CD4-positive, CD25-positive, alpha-beta regulatory T cell (primary cell): ENCODE results near the gene FAM13A. TPM values are rescaled to one million over a fixed set of nuclear protein-coding genes. Genes with fewer than 3 reads are reported as not detected.
A peak's percentile ranks its signal among the peaks of the same experiment; 100 is the strongest.
"Not testable (repeated sequence)": the region's sequence is repeated elsewhere in the genome, so short reads cannot be mapped to it uniquely, and the experiment has no call there.

Source experiments
- ATAC-seq, 2 donors: fragments of 150-1000 bp; cut with Tn5 transposase; one replicate each; pipeline ENCODE4 v1.10.0; 2021; ENCODE audit warnings: low read depth in 2 of 2, moderate number of reproducible peaks in 2 of 2, moderate library complexity in 1 of 2
- DNase-seq, 3 donors: peaks; one replicate each; pipeline versions ENCODE4 v3.0.0 to v3.0.0-alpha.2; 2012 to 2022; ENCODE audit warnings: mixed read lengths in 1 of 3
- H3K27ac ChIP-seq: one replicate; pipeline ENCODE4 v1.7.0; 2013; ENCODE audit warnings: mild to moderate bottlenecking, low read length; ENCODE audit not compliant: insufficient read depth, poor library complexity, severe bottlenecking
- H3K27me3 ChIP-seq: one replicate; pipeline ENCODE4 v1.7.0; 2013; ENCODE audit warnings: low read length; ENCODE audit not compliant: control insufficient read depth, insufficient read depth
- H3K36me3 ChIP-seq: one replicate; pipeline ENCODE4 v1.7.0; 2013; ENCODE audit warnings: mild to moderate bottlenecking, low read length, moderate library complexity; ENCODE audit not compliant: control insufficient read depth, insufficient read depth
- H3K4me1 ChIP-seq: 2 replicates; pipeline ENCODE4 v1.7.0; 2013; ENCODE audit warnings: mild to moderate bottlenecking, low read length; ENCODE audit not compliant: insufficient read depth, control insufficient read depth, poor library complexity, severe bottlenecking
- H3K4me3 ChIP-seq: one replicate; pipeline ENCODE4 v1.7.0; 2013; ENCODE audit warnings: low read depth, mild to moderate bottlenecking, low read length, moderate library complexity
- H3K9me3 ChIP-seq, 2 experiments: 1 replicate in 1 of 2; 2 replicates in 1 of 2; pipeline ENCODE4 v1.7.0; 2013; ENCODE audit warnings: low read length in 2 of 2, mild to moderate bottlenecking in 1 of 2, moderate library complexity in 1 of 2; ENCODE audit not compliant: control insufficient read depth in 2 of 2
- H3K27ac Mint-ChIP-seq, 3 donors: one replicate each; pipeline ENCODE4 v1.8.0; 2020 to 2022; ENCODE audit warnings: mild to moderate bottlenecking in 3 of 3, mixed read lengths in 3 of 3, moderate library complexity in 2 of 3
- H3K27me3 Mint-ChIP-seq: one replicate; pipeline ENCODE4 v1.8.0; 2022; ENCODE audit warnings: mild to moderate bottlenecking, mixed read lengths
- H3K36me3 Mint-ChIP-seq: one replicate; pipeline ENCODE4 v1.8.0; 2020; ENCODE audit warnings: mixed read lengths
- H3K4me1 Mint-ChIP-seq, 4 donors: one replicate each; pipeline ENCODE4 v1.8.0; 2020 to 2022; ENCODE audit warnings: mixed read lengths in 4 of 4, mild to moderate bottlenecking in 1 of 4
- H3K4me3 Mint-ChIP-seq, 4 donors: one replicate each; pipeline ENCODE4 v1.8.0; 2020 to 2022; ENCODE audit warnings: mild to moderate bottlenecking in 4 of 4, mixed read lengths in 4 of 4, moderate library complexity in 3 of 4
- H3K9me3 Mint-ChIP-seq, 7 donors: one replicate each; pipeline ENCODE4 v1.8.0; 2020 to 2022; ENCODE audit warnings: mixed read lengths in 7 of 7, mild to moderate bottlenecking in 3 of 7, moderate library complexity in 2 of 7
- polyA plus RNA-seq, 4 donors: library from polyadenylated mRNA; unstranded; fragments of 300-500 nt; fragmentation: Illumina TruSeq; gene quantifications; one replicate each; pipeline ENCODE4 v1.2.3, GENCODE V29; 2021
- total RNA-seq: library from RNA; stranded (reverse); gene quantifications from one replicate; pipeline ENCODE4 v1.2.3, GENCODE V29; 2022

The FAM13A gene
- total and polyA plus RNA-seq, 5 donors from 2014 or later: 7.8 to 38.4 (median 11.1) TPM

DNA sequence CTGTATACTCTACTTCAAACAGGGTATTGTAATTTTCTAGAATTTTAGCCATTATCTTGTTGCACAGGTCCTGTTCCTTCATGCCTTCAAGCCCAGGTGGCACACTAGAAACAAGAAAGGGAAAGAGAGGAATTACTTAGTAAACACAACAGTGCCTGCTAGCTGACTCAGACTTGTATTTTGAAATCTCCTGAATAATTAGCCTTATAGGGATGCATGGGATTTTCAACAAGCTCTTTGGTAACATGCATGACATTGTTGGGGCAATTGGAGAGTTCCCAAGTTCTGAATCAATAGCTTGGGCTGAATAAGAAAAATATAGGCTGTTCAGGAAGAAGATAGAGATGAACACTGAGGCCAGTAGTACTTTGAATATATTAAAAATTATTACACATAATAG lies 118.8 kb downstream of the FAM13A start:
- H3K4me3 ChIP-seq: no peak overlapping the region
- H3K4me1 ChIP-seq: peaks cover 29% of the 10 kb centered on the region
- no peaks in the 10 kb centered on the region for H3K27me3 ChIP-seq
- no peak for ATAC-seq
- H3K36me3 Mint-ChIP-seq: no peaks in the 10 kb centered on the region
- H3K27ac ChIP-seq: no peak overlapping the region
- H3K4me3 Mint-ChIP-seq: no peak overlapping the region
- peaks cover 18 to 54% (median 46%) of the 10 kb centered on the region in 4 donors for H3K4me1 Mint-ChIP-seq
- no peak overlapping the region for H3K27ac Mint-ChIP-seq
- no peaks in the 10 kb centered on the region for H3K27me3 Mint-ChIP-seq
- H3K36me3 ChIP-seq: no peaks in the 10 kb centered on the region
- no peak for DNase-seq
- H3K9me3 ChIP-seq: no peaks in the 10 kb centered on the region
- peaks cover 0 to 5% (median 0%) of the 10 kb centered on the region in 7 donors for H3K9me3 Mint-ChIP-seq

DNA sequence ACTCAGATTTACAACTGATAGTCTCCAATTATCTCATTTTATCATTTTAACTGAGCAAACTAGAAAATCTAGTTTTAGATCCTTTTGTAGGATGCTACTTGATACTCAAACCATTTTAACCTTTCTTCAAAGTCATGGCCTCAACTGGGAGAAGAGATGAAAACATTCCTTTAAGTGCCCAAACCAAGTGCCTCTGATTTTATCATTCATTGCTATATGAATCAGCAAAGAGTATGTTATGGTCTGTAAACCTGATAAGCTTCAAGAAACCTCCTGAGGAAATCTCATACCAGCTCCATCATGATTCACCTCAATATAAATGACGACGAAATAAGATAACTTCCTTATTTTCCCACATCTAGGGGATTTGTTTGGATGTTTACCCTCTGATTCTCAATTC lies 119.9 kb downstream of the FAM13A start:
- peaks cover 0 to 5% (median 0%) of the 10 kb centered on the region in 7 donors for H3K9me3 Mint-ChIP-seq
- DNase-seq (no peak), ATAC-seq (no peak)
- no peaks in the 10 kb centered on the region for H3K36me3 ChIP-seq
- no peaks in the 10 kb centered on the region for H3K36me3 Mint-ChIP-seq
- peaks cover 29% of the 10 kb centered on the region for H3K4me1 ChIP-seq
- H3K27me3 Mint-ChIP-seq: no peaks in the 10 kb centered on the region
- no peaks in the 10 kb centered on the region for H3K9me3 ChIP-seq
- H3K27ac Mint-ChIP-seq: no peak overlapping the region
- H3K4me3 Mint-ChIP-seq: no peak overlapping the region
- no peak overlapping the region for H3K27ac ChIP-seq
- no peak overlapping the region for H3K4me3 ChIP-seq
- H3K27me3 ChIP-seq: no peaks in the 10 kb centered on the region
- peaks cover 14 to 60% (median 47%) of the 10 kb centered on the region in 4 donors for H3K4me1 Mint-ChIP-seq

DNA sequence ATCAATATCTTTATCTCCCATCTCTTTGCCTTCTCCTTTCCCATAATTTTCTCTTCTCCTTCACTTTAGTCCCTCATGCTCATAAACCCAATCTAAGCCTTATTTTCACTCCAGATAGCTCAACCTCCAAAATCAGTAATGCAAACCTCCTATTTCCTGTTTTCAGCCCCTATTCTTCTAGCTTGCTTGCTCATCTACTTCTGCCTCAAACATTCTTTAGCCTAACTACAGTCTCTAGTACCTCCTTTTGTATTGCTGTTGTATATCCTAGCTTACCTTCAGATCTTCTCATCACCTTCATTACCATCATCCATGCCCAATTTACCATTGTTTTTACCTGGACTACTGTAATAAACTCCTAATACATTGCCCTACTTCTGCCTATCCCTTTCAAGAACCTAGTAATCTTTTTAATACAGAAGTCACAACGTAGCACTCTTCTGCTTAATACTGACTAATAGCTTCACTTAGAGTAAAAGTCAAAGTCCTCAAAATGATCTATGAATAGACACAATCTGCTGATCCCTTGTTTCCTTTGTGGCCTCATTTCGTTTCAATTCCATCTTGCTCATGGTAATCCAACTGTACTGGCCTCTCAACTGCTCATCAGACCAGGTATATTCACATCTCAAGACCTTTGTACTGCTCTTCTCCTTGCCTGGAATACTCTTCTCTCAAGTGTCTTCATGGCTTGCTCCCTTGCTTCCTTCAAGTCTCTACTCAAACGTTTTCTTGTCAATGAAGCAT lies 123.4 kb downstream of the FAM13A start:
- Histone ChIP-seq H3K9me3 (peaks cover 0 to 2% of the 10 kb centered on the region in 2 experiments), H3K4me1 (peaks cover 16% of the 10 kb centered on the region), H3K27me3 (no peaks in the 10 kb centered on the region), H3K27ac (no peak overlapping the region), H3K4me3 (peak overlapping the region; percentile 17), H3K36me3 (no peaks in the 10 kb centered on the region)
- H3K4me3 Mint-ChIP-seq: peak overlapping the region in 3 of 4 donors; percentile 4 to 58 (median 6)
- no peaks in the 10 kb centered on the region for H3K27me3 Mint-ChIP-seq
- peak overlapping the region; percentile 3 to 89 (median 48) for H3K27ac Mint-ChIP-seq
- DNase-seq (peak in 1 of 3 donors; percentile 67), ATAC-seq (peak; percentile 62 to 71)
- H3K36me3 Mint-ChIP-seq: peaks cover 4% of the 10 kb centered on the region
- peaks cover 0 to 17% (median 0%) of the 10 kb centered on the region in 7 donors for H3K9me3 Mint-ChIP-seq
- H3K4me1 Mint-ChIP-seq: peaks cover 17 to 52% (median 37%) of the 10 kb centered on the region in 4 donors

DNA sequence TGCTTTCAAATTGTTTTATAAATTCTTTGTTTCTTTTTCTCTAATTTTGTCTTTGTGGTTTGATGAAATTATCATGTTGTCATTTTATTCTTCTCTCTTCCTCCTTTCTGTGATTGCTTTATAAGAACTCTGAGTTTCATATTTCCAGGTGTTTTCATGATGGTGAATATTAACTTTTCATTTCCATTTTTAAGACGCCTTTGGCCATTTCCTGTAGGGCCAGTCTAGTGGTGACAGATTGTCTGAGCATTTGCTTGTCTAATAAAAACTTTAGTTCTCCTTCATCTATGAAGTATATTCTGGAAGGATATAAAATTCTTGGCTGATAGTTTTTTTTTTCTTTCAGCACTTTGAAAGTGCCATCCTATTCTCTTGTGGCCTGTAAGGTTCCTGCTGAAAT lies 128.1 kb downstream of the FAM13A start:
- Histone ChIP-seq H3K4me3 (peak overlapping the region; percentile 23), H3K9me3 (peaks cover 0 to 2% of the 10 kb centered on the region in 2 experiments), H3K27me3 (no peaks in the 10 kb centered on the region), H3K4me1 (peaks cover 22% of the 10 kb centered on the region), H3K27ac (no peak overlapping the region), H3K36me3 (no peaks in the 10 kb centered on the region)
- peaks cover 0 to 17% (median 1%) of the 10 kb centered on the region in 7 donors for H3K9me3 Mint-ChIP-seq
- H3K27me3 Mint-ChIP-seq: no peaks in the 10 kb centered on the region
- H3K36me3 Mint-ChIP-seq: peaks cover 4% of the 10 kb centered on the region
- ATAC-seq (no peak), DNase-seq (no peak)
- peaks cover 28 to 60% (median 51%) of the 10 kb centered on the region in 4 donors for H3K4me1 Mint-ChIP-seq
- H3K4me3 Mint-ChIP-seq: peak overlapping the region in 3 of 4 donors; percentile 8 to 46 (median 21)
- no peak overlapping the region for H3K27ac Mint-ChIP-seq

DNA sequence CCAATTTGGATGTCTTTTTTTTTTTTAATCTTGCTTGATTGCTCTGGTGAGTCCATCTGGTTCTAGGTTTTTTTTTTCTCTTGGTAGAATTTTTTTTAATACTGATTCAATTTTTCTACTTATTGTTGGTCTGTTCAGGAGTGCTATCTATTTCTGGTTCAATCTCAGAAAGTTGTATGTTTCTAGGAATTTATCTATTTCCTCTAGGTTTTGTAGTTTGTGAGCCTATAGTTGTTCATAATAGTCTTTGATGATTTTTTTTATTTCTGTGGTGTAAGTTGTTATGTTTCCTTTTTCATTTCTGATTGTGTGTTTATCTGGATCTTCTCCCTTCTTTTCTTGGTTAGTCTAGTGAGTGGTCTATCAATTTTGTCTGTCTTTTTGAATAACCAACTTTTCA lies 129.6 kb downstream of the FAM13A start:
- Histone ChIP-seq H3K4me3 (no peak overlapping the region), H3K27ac (no peak overlapping the region), H3K9me3 (peaks cover 0 to 2% of the 10 kb centered on the region in 2 experiments), H3K36me3 (no peaks in the 10 kb centered on the region), H3K27me3 (no peaks in the 10 kb centered on the region), H3K4me1 (peaks cover 16% of the 10 kb centered on the region)
- ATAC-seq: no peak
- DNase-seq: peak in 1 of 3 donors; percentile 60
- Mint-ChIP-seq H3K4me3 (peak overlapping the region in 1 of 4 donors; percentile 49), H3K9me3 (peaks cover 0 to 17% (median 0%) of the 10 kb centered on the region in 7 donors), H3K27me3 (no peaks in the 10 kb centered on the region), H3K27ac (peak overlapping the region in 1 of 3 donors; percentile 93), H3K4me1 (peaks cover 22 to 49% (median 41%) of the 10 kb centered on the region in 4 donors), H3K36me3 (peaks cover 4% of the 10 kb centered on the region)

DNA sequence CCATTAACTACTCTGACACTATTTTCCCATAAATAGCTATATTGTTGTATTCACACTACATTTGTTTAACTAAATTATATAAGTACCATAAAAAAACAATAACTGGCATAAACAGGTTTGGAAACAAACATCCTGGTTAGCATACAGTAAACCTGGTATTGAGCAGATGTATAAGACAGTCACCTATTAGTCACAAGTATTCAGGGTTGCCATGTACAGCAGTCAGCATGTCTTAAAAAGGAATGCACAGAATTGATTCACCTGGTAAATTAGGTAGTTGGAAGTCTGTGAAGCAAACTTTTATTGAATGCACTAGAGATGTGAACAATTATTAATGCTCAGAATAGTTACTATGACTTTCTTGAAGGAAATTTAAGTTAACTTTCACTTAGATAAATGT lies 137.9 kb downstream of the FAM13A start:
- Mint-ChIP-seq H3K4me1 (no peaks in the 10 kb centered on the region), H3K36me3 (no peaks in the 10 kb centered on the region), H3K9me3 (peaks cover 0 to 9% (median 1%) of the 10 kb centered on the region in 7 donors), H3K4me3 (no peak overlapping the region), H3K27me3 (no peaks in the 10 kb centered on the region), H3K27ac (no peak overlapping the region)
- no peaks in the 10 kb centered on the region for H3K4me1 ChIP-seq
- ATAC-seq: no peak
- H3K27ac ChIP-seq: no peak overlapping the region
- DNase-seq: no peak
- H3K36me3 ChIP-seq: no peaks in the 10 kb centered on the region
- H3K4me3 ChIP-seq: no peak overlapping the region
- H3K27me3 ChIP-seq: no peaks in the 10 kb centered on the region
- peaks cover 0 to 2% of the 10 kb centered on the region in 2 experiments for H3K9me3 ChIP-seq

DNA sequence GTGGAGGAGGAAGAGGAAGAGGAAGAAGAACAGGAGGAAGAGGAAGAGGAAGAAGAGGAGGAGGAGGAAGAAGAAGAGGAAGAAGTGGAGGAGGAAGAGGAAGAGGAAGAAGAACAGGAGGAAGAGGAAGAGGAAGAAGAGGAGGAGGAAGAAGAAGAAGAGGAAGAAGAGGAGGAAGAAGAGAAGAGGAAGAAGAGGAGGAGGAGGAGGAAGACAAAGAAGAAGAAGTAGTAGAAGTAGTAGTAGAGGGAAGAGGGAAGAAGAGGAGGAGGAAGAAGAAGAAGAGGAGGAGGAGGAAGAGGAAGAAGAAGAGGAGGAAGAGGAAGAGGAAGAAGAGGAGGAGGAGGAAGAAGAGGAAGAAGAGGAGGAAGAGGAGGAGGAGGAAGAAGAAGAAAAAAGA lies 143.8 kb downstream of the FAM13A start:
- not testable (repeated sequence) for H3K36me3 ChIP-seq, H3K4me1 Mint-ChIP-seq, ATAC-seq, H3K4me3 ChIP-seq, DNase-seq, H3K9me3 Mint-ChIP-seq, H3K4me3 Mint-ChIP-seq, H3K27ac Mint-ChIP-seq, H3K36me3 Mint-ChIP-seq, H3K27ac ChIP-seq, H3K27me3 ChIP-seq, H3K4me1 ChIP-seq, H3K27me3 Mint-ChIP-seq, H3K9me3 ChIP-seq
